HG03571 (cell line): ENCODE data around the gene ASB11.

Experiments used
- ATAC-seq: cut with Tn5 transposase; IDR thresholded peaks from one replicate; pipeline ENCODE4 v1.9.1; 2021; ENCODE audit not compliant: unreplicated experiment

Gene ASB11, protein sequence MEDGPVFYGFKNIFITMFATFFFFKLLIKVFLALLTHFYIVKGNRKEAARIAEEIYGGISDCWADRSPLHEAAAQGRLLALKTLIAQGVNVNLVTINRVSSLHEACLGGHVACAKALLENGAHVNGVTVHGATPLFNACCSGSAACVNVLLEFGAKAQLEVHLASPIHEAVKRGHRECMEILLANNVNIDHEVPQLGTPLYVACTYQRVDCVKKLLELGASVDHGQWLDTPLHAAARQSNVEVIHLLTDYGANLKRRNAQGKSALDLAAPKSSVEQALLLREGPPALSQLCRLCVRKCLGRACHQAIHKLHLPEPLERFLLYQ

GRCh38 chrX:15315509-15315908, at the start of gene ASB11:
Gene ASB11 (minus strand): TSS chrX:15315640. CDS start chrX:15315605, 35 bp downstream.
- no peak for ATAC-seq

DNA sequence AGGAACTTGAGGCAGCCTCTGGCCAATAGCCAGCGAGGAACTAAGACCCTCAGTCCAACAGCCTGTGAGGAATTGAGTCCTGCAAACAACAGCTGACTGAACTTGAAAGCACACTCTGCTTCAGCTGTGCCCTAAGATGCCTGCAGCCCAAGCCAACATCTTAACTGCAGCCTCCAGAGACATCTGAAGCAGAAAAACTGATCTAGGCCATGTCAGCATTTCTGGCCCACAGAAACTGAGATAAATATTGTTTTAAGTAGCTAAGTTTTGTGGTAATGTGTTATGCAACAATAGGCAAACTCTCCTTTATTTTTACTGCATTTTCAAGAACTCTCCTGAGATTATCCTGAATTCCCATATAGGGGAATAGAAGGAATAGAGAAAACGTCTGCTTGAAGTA, 44.3 kb upstream of the ASB11 start:
- ATAC-seq = no peak

DNA sequence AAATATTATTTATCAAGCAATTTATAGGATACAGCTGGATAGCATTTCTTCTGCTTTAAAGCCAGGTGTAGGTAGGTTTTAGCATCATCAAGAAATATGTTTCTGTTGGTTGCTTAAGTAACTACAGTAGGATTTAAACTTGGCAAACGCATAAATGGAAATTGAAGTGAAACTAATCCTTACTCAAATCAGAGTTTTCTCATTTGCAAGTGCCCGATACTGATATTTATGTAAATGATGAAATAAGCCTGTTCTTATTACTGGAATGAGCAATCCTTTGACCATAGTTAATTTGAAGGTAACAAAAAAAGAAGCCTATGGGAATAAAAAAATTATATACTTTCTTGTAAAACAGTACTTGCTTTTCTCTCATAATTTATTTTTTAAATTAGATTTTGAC, 43.1 kb upstream of the ASB11 start:
- no peak for ATAC-seq

DNA sequence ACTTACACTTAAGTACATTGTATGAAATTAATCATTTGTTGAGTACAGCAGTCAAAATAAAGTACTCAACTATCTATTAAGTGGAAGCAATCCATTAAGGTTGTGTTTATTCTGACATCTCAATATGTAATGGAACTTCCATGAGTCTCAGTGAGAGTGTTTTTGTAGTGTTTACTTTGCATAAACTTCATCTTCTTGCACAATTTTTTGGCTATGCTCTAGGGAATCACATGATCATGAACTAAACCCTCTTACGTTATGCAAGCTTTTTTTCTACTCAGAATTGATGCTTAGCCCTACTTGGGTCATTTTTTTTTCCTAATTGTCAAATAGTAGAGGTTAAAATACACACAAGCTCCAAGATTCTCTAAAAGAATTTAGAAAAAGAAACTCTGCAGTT, 41.0 kb upstream of the ASB11 start:
- no peak for ATAC-seq

GRCh38 chrX:15350329-15350996, 35.0 kb upstream of the ASB11 start:
- no peak for ATAC-seq

DNA sequence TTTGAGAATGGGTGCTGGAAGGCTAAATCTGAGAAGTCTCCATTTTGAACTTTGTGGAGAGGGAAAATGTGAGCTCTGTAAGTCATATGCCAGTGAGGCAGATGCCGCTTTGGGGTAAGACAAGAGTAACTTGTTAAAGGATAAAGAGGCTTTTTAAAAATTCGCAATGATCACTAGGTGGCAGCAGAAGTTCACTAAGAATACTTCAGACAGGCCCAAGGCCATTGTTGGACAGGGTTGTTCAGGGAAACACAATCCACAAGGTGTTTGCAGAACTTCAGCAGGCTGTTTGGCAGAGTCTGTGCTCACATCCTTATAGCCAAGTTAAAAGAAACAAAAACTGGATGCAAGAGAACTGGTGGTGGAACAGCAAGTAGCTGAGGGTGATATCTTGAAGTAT, 33.6 kb upstream of the ASB11 start:
- no peak for ATAC-seq

DNA sequence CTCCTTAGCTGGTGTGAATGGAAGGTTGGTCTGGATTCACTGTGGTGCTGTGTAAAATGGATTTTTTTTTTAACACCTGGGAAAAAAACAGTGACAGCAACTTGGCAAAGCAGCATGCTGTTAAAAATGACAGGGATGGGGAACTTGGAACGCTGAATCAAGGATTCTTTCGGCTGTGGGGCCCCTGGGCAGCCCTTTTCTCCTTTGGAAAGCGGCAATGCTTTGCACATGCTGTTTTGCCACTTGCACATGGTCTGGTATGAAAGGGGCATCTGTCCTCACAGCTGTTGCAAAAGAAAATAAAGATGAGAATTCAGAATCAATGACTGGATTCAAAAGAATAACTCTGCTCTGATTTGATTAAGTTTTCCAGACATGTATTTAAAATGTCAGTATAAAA, 30.5 kb upstream of the ASB11 start:
- ATAC-seq = no peak

- no peak for ATAC-seq
Observed at GRCh38 chrX:15344106-15344505, 28.7 kb upstream of the ASB11 start.

DNA sequence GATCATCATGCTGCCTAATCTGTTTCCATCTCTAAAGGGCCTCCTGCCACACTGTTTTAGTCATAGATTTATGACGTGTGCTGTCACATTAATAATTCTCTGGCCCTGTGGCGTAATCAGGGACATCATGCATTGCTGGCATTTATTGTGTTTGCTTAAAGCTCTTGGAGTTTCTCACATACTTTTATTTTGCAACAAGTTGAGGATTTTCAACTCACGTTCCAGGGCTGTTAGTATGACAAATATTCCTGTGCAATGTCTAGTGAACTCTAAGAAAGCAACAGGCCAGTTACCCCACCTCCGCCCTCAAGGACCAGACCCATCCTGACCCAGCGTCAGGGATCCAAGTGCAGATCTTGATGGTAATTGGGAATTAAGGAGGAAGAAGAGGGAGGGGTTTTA, 27.6 kb upstream of the ASB11 start:
- ATAC-seq = no peak

DNA sequence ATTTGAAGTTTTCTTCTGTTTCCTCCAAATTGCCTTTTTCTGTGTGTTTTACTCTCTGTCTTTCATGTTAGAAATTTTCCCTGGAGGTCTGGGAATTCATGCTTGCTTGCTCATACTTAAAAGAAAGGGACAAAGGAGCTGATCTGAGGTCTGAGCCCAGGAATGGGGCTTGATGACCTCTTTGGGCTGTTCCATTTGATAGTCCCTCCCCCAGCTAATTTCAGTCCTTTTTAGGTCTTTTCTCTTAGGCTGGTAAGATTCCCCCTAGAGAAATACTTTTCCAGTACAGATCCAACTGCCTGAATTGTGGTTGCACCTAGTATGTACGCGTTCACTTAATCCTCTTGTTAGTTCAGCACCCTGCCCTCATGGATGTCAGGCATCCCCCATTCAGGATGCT, 25.4 kb upstream of the ASB11 start:
- ATAC-seq = no peak

- no peak for ATAC-seq
Observed at GRCh38 chrX:15336023-15336413, 20.6 kb upstream of the ASB11 start.

- peak; percentile 100 for ATAC-seq
Observed at GRCh38 chrX:15335135-15336022, 19.9 kb upstream of the ASB11 start, which contains the start of gene PIGA. Gene PIGA (minus strand): TSS chrX:15335523. CDS start chrX:15331930, 3,593 bp downstream.

DNA sequence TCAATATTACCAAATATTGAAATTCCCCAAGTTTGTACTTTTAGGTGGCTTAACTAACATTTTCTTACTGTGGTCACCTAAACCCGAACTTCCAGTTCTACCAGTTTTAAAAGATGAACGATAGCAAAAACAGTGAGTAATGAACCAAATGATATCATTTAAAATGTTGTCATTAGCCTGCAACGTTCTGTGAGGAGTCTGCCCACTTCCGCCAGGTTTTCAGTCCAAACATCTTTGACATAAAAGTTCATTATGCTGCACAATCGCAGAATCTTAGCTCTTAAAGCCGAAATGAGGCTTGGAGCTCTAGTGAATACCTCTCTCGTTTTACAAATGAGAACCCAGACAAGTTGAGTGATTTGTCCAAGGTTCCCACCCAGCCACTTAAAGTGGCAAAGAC, 19.1 kb upstream of the ASB11 start:
- ATAC-seq = no peak

DNA sequence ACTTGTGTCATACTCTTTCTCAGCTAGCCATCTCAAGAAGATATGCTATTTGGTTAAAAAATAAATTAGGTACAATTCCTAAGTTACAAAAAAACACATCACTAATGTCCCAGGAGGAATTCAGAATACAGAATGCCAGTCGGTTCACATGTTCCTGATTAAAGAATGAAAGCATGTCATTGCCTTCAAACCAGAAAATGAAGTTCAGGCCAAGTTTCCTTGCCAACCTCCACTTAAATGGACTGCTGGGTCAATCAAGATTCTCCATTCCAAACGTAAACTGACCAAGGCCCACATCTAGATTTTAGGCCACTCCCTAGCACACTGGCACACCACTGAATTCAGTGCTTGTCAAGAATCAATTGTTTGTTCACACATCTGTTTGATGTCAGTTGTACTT, 13.4 kb upstream of the ASB11 start:
- no peak for ATAC-seq

GRCh38 chrX:15328131-15328530, 12.7 kb upstream of the ASB11 start:
- no peak for ATAC-seq

DNA sequence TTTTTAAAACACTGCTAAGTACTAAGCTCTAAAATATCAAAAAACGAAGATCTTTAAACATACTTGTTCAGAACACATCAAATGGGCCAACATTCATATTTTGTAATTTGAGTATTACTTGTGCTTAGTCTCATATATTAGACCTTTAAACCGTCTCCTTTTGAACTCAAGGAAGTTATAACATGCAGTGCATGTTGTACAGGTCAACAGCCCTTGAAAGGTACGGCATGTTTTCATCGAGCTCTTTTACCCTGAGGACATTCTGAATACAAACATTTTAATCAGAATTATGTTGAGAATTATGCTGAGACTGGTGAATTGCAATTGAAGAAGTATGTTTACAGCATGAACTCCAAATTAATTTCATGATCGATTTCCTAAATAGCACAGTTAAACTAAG, 7.0 kb upstream of the ASB11 start:
- no peak for ATAC-seq

- ATAC-seq = no peak
Observed at GRCh38 chrX:15322072-15322471, 6.6 kb upstream of the ASB11 start.

DNA sequence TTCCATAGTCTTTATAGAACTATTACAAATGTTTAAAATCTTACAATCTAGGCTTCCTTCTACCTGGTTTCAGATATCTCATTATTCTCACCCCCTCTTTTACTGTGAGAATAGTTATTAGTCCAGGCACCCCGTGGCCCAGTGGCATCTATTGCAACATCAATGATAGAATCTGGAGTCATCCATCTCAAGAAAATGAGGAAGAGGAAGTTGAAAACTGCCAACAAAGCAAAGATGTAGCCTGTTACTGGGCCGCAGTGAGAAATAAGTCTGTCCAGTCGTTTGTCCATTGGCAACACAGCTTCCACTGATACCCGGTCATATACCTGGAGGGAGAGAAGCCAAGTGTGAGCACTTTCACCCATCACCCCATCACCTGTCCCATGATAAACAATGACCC, 6.0 kb upstream of the ASB11 start:
- no peak for ATAC-seq

GRCh38 chrX:15320297-15320696, 4.9 kb upstream of the ASB11 start:
- ATAC-seq = no peak

DNA sequence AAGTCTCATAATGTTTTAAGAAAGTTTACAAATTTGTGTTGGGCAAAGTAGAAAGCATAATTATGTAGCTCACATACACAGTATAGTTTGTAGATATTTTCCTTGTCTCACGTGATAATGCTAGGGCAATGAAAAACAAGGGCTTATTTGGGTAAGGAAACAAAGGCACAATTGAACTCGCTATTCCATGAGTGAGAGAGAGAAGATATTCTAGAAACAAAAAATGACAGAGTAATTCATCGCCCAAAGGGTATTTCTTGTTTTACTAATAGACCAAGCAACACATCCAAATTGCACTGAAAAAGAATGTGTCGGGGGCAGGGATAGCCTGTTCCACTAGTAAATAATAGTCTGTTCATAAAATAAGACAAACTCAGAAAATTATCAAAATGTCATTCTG, 3.6 kb upstream of the ASB11 start:
- ATAC-seq = no peak

GRCh38 chrX:15314472-15314871, 968 bp downstream of the ASB11 start:
- no peak for ATAC-seq

GRCh38 chrX:15311119-15311518, 4.3 kb downstream of the ASB11 start:
- ATAC-seq = no peak
